SK-N-SH (cell line): ENCODE data around the gene CYSTM1. TPM values are rescaled to one million over a fixed set of nuclear protein-coding genes. Genes with fewer than 3 reads are reported as not detected.

Experiments used
- CTCF ChIA-PET: fragments of 300-600, 350-600 bp; formaldehyde crosslinking; extraction: SDS; loops from one replicate; lab custom pipeline; 2021; lab: Yijun Ruan, JAX
- POLR2A ChIA-PET: fragments of 350-600 bp; sonication (Branson Sonifier 250); formaldehyde crosslinking; extraction: SDS; loops from one replicate; lab custom pipeline; 2020; ENCODE audit warnings: antibody characterized with exemption, inconsistent platforms; lab: Yijun Ruan, JAX
- DNase-seq: peaks from one replicate; pipeline ENCODE4 v3.0.0; 2012
- H2AFZ ChIP-seq: fragments of 200-600 bp; sonication (generic); 2 replicates; pipeline ENCODE4 v1.8.1; 2016; ENCODE audit warnings: antibody characterized with exemption, mild to moderate bottlenecking, low read depth
- H3F3A ChIP-seq: fragments of 200-600 bp; sonication (generic); replicated peaks from 2 replicates; pipeline ENCODE3; 2016; ENCODE audit warnings: antibody characterized with exemption, mild to moderate bottlenecking; ENCODE audit not compliant: insufficient read depth
- H3K27ac ChIP-seq, 2 experiments: fragments of 200-500 bp in 1 of 2; fragments of 200-600 bp in 1 of 2; sonication (Bioruptor generic) in 1 of 2; sonication (generic), shearing (Covaris generic) in 1 of 2; 2 replicates each; pipeline versions ENCODE4 v1.5.1 to v1.6.1; 2014 to 2016; ENCODE audit warnings: low read depth in 2 of 2, inconsistent platforms in 1 of 2, low read length in 1 of 2, mild to moderate bottlenecking in 1 of 2, mixed read lengths in 1 of 2
- H3K27me3 ChIP-seq: fragments of 200-600 bp; sonication (generic), shearing (Covaris generic); 2 replicates; pipeline ENCODE4 v1.6.1; 2016; ENCODE audit warnings: mixed run types; ENCODE audit not compliant: insufficient read depth
- H3K36me3 ChIP-seq, 2 experiments: fragments of 200-500 bp in 1 of 2; fragments of 200-600 bp in 1 of 2; sonication (Bioruptor generic) in 1 of 2; sonication (generic) in 1 of 2; replicated peaks in 1 of 2; 2 replicates each; pipeline versions ENCODE3 to v1.5.1; 2014 to 2016; ENCODE audit warnings: low read length in 1 of 2, mild to moderate bottlenecking in 1 of 2; ENCODE audit not compliant: insufficient read depth in 2 of 2, control insufficient read depth in 1 of 2
- H3K4me1 ChIP-seq, 2 experiments: fragments of 200-500 bp in 1 of 2; fragments of 200-600 bp in 1 of 2; sonication (Bioruptor generic) in 1 of 2; sonication (generic), shearing (Covaris generic) in 1 of 2; 2 replicates each; pipeline versions ENCODE4 v1.5.1 to v1.6.1; 2014 to 2016; ENCODE audit warnings: low read depth in 1 of 2, low read length in 1 of 2, mixed run types in 1 of 2; ENCODE audit not compliant: insufficient read depth in 2 of 2, control insufficient read depth in 1 of 2
- H3K4me2 ChIP-seq: fragments of 200-600 bp; sonication (generic), shearing (Covaris generic); 2 replicates; pipeline ENCODE4 v1.6.1; 2017; ENCODE audit warnings: mixed run types
- H3K4me3 ChIP-seq, 2 experiments: fragments of 200-500 bp in 1 of 2; fragments of 200-600 bp in 1 of 2; sonication (Bioruptor generic) in 1 of 2; sonication (generic), shearing (Covaris generic) in 1 of 2; 2 replicates each; pipeline versions ENCODE4 v1.5.1 to v1.8.1; 2014 to 2016; ENCODE audit warnings: low read depth in 2 of 2, inconsistent platforms in 1 of 2, low read length in 1 of 2, mild to moderate bottlenecking in 1 of 2, mixed read lengths in 1 of 2, moderate library complexity in 1 of 2
- H3K79me2 ChIP-seq: fragments of 200-600 bp; sonication (generic); 2 replicates; pipeline ENCODE4 v1.8.1; 2017; ENCODE audit warnings: mild to moderate bottlenecking; ENCODE audit not compliant: insufficient read depth
- H3K9ac ChIP-seq: fragments of 200-600 bp; sonication (generic); 2 replicates; pipeline ENCODE4 v1.6.1; 2017; ENCODE audit warnings: mixed run types
- H3K9me2 ChIP-seq: fragments of 200-600 bp; sonication (generic); 2 replicates; pipeline ENCODE4 v1.6.1; 2017; ENCODE audit warnings: mixed run types
- H3K9me3 ChIP-seq: fragments of 200-600 bp; sonication (generic); 2 replicates; pipeline ENCODE4 v1.6.1; 2017; ENCODE audit warnings: mixed run types, mild to moderate bottlenecking, moderate library complexity
- H4K20me1 ChIP-seq: fragments of 200-600 bp; sonication (generic); 2 replicates; pipeline ENCODE4 v1.6.1; 2017; ENCODE audit warnings: mild to moderate bottlenecking, mixed run types; ENCODE audit not compliant: insufficient read depth
- CHD2 ChIP-seq: fragments of 150-350 bp; IDR thresholded peaks from 2 replicates; pipeline ENCODE4 v1.6.1; 2018; ENCODE audit warnings: low read length; ENCODE audit not compliant: partially characterized antibody
- EP300 ChIP-seq, 2 experiments: IDR thresholded peaks; 2 replicates each; pipeline versions ENCODE4 v1.4.0 to v1.6.1; 2012; ENCODE audit warnings: borderline replicate concordance in 1 of 2, low read depth in 1 of 2, low read length in 1 of 2
- EZH2phosphoT487 ChIP-seq: fragments of 200-600 bp; sonication (generic); IDR thresholded peaks from 2 replicates; pipeline ENCODE4 v1.6.1; 2017; ENCODE audit warnings: low read depth, mixed run types, mild to moderate bottlenecking, antibody characterized with exemption, moderate library complexity, borderline replicate concordance
- FOSL2 ChIP-seq: IDR thresholded peaks from 2 replicates; pipeline ENCODE4 v1.4.0; 2012; ENCODE audit warnings: low read depth, mild to moderate bottlenecking, moderate library complexity, borderline replicate concordance
- FOXJ3 ChIP-seq: sonication (generic); formaldehyde crosslinking; IDR thresholded peaks from 2 replicates; pipeline ENCODE4 v1.5.1; 2020; ENCODE audit warnings: mild to moderate bottlenecking, missing genetic modification reagents
- GABPA ChIP-seq: IDR thresholded peaks from 2 replicates; pipeline ENCODE4 v1.4.0; 2012; ENCODE audit warnings: low read depth, mild to moderate bottlenecking
- MAX ChIP-seq: IDR thresholded peaks from 2 replicates; pipeline ENCODE4 v1.4.0; 2012; ENCODE audit warnings: low read depth
- MEF2A ChIP-seq: IDR thresholded peaks from 2 replicates; pipeline ENCODE4 v1.4.0; 2012; ENCODE audit warnings: low read depth, borderline replicate concordance
- MXI1 ChIP-seq: IDR thresholded peaks from 2 replicates; pipeline ENCODE4 v1.6.1; 2012; ENCODE audit warnings: mild to moderate bottlenecking, low read depth, low read length, improper control_type of control experiment
- NRF1 ChIP-seq: IDR thresholded peaks from 2 replicates; pipeline ENCODE4 v1.6.1; 2012; ENCODE audit warnings: low read depth, mild to moderate bottlenecking, low read length
- RFX5 ChIP-seq: IDR thresholded peaks from 2 replicates; pipeline ENCODE4 v1.6.1; 2012; ENCODE audit warnings: mild to moderate bottlenecking, improper control_type of control experiment, low read length
- RXRA ChIP-seq: IDR thresholded peaks from 2 replicates; pipeline ENCODE4 v1.4.0; 2012; ENCODE audit warnings: low read depth, mild to moderate bottlenecking, borderline replicate concordance
- TAF1 ChIP-seq: IDR thresholded peaks from 2 replicates; pipeline ENCODE4 v1.6.1; 2012; ENCODE audit warnings: low read depth, mild to moderate bottlenecking, low read length, moderate library complexity, borderline replicate concordance
- ZBTB33 ChIP-seq: IDR thresholded peaks from 2 replicates; pipeline ENCODE4 v1.4.0; 2012; ENCODE audit warnings: low read depth, borderline replicate concordance
- WGBS: methylation state at CpG from one replicate; pipeline ENCODE4 v1.1.6; 2017; ENCODE audit warnings: low lambda C conversion rate; 5-methylcytosine and 5-hydroxymethylcytosine counted together
- polyA plus RNA-seq, 3 experiments: library from polyadenylated mRNA; depleted of rRNA; stranded (reverse); fragments of >200 nt; gene quantifications; 2 replicates each; pipeline ENCODE4 v1.2.3, GENCODE V29; 2012
- TF ChIP-seq, protein P1 (sequence below): fragments of 150-350 bp; IDR thresholded peaks from 2 replicates; pipeline ENCODE4 v1.6.1; 2016; ENCODE audit warnings: mild to moderate bottlenecking, low read depth, low read length
- TF ChIP-seq, protein P2 (sequence below): IDR thresholded peaks from 2 replicates; pipeline ENCODE4 v1.6.1; 2012; ENCODE audit warnings: mild to moderate bottlenecking, low read depth, low read length, moderate library complexity

Gene CYSTM1
- polyA plus RNA-seq, 1 of the 3 experiments (the other 2 are of a cell fraction): 27.1 TPM

DNA sequence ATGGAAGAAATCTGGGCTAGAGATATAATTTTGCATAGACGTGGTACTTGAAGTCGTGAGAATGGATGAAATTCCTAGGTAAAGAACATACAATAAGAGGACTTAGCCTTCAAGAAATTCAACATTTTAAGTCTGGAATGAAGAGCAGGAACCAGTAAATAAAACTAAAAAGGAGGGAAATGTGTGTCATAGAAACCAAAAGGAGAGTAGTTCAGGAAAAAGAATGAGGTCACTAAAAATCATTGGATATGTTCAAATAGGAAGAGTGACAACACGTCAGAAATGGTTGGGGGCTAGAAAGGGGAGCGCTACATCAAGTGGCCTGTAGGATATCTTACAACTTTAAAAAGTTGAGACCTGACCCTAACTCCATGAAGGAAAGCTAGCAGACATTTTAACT, 83.9 kb downstream of the CYSTM1 start (continued):
- TF ChIP-seq GABPA: no peak
- no peak for TF ChIP-seq FOSL2
- TF ChIP-seq FOXJ3 (CRISPR knock-in tag): no peak
- TF ChIP-seq MXI1: no peak
- TF ChIP-seq, protein P1, sequence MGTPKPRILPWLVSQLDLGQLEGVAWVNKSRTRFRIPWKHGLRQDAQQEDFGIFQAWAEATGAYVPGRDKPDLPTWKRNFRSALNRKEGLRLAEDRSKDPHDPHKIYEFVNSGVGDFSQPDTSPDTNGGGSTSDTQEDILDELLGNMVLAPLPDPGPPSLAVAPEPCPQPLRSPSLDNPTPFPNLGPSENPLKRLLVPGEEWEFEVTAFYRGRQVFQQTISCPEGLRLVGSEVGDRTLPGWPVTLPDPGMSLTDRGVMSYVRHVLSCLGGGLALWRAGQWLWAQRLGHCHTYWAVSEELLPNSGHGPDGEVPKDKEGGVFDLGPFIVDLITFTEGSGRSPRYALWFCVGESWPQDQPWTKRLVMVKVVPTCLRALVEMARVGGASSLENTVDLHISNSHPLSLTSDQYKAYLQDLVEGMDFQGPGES: no peak
- TF ChIP-seq RXRA: no peak
- TF ChIP-seq CHD2: no peak
- TF ChIP-seq ZBTB33: no peak
- no peak for TF ChIP-seq EP300 (IDR thresholded peaks at IDR 0.05; ENCODE audit: borderline replicate concordance in 1 of 2, low read depth in 1 of 2, low read length in 1 of 2)
- TF ChIP-seq, all 33 proteins: peak for 0

DNA sequence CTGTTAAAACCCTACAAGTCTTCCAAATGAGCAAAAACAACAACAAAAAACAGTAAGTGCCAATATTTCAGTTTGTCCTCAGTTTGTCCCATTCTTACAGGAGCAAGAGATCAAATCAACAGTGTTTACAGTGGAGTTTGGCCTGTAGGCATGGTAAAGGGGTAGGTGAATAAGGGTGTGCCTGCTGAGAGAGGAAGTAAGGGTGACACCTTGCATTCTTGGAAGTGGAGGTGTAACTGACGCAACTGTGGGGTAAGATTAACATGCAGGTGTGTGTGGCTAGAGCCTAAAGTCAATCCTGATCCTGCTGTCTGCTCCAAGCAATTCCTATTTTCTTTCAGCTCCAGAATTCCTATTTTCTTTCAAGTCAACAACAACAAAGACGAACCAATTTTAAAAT, 84.5 kb downstream of the CYSTM1 start:
- Histone ChIP-seq H3K27ac (no peak overlapping the region), H3K4me2 (no peak overlapping the region), H3K9me2 (no peaks in the 10 kb centered on the region), H3K4me1 (peaks cover 7 to 24% of the 10 kb centered on the region in 2 experiments; a peak in 3 of 4 replicates), H4K20me1 (no peaks in the 10 kb centered on the region), H2AFZ (no peak overlapping the region), H3K4me3 (no peak overlapping the region), H3K9me3 (no peaks in the 10 kb centered on the region), H3K36me3 (peaks cover 2 to 3% of the 10 kb centered on the region in 2 experiments), H3F3A (peaks cover 30% of the 10 kb centered on the region), H3K27me3 (no peaks in the 10 kb centered on the region), H3K9ac (no peak overlapping the region), H3K79me2 (peaks cover 68% of the 10 kb centered on the region)
- ChIA-PET POLR2A (no interaction called here), CTCF (interaction anchor here (1.2 to 3.1 kb wide), 4 partner anchors 12 to 92 kb away, joined by 3 to 14 read pairs (median 6); partner anchors contain the start of gene HBEGF)
- DNase-seq: no peak
- 94% methylated on average over 2 of the region's 2 CpGs for WGBS
- no peak for TF ChIP-seq MEF2A
- TF ChIP-seq EZH2phosphoT487: no peak
- TF ChIP-seq TAF1: no peak
- TF ChIP-seq FOXJ3 (CRISPR knock-in tag): no peak
- no peak for TF ChIP-seq MAX
- no peak for TF ChIP-seq RFX5
- TF ChIP-seq, protein P2, sequence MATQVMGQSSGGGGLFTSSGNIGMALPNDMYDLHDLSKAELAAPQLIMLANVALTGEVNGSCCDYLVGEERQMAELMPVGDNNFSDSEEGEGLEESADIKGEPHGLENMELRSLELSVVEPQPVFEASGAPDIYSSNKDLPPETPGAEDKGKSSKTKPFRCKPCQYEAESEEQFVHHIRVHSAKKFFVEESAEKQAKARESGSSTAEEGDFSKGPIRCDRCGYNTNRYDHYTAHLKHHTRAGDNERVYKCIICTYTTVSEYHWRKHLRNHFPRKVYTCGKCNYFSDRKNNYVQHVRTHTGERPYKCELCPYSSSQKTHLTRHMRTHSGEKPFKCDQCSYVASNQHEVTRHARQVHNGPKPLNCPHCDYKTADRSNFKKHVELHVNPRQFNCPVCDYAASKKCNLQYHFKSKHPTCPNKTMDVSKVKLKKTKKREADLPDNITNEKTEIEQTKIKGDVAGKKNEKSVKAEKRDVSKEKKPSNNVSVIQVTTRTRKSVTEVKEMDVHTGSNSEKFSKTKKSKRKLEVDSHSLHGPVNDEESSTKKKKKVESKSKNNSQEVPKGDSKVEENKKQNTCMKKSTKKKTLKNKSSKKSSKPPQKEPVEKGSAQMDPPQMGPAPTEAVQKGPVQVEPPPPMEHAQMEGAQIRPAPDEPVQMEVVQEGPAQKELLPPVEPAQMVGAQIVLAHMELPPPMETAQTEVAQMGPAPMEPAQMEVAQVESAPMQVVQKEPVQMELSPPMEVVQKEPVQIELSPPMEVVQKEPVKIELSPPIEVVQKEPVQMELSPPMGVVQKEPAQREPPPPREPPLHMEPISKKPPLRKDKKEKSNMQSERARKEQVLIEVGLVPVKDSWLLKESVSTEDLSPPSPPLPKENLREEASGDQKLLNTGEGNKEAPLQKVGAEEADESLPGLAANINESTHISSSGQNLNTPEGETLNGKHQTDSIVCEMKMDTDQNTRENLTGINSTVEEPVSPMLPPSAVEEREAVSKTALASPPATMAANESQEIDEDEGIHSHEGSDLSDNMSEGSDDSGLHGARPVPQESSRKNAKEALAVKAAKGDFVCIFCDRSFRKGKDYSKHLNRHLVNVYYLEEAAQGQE: no peak
- TF ChIP-seq NRF1: no peak
